A549 (cell line): ENCODE data around the gene ALDH1B1. TPM values are rescaled to one million over a fixed set of nuclear protein-coding genes. Genes with fewer than 3 reads are reported as not detected.

Experiments used
- ATAC-seq, 2 experiments: fragments of 200-7000 bp in 1 of 2; fragments of >200 bp in 1 of 2; cut with Nextera tagmentation in 1 of 2; cut with Tn5 transposase in 1 of 2; 3 replicates each; pipeline versions ENCODE4 v1.8.0 to v1.9.1; 2018 to 2020; ENCODE audit warnings: mild to moderate bottlenecking in 1 of 2, moderate library complexity in 1 of 2
- CTCF ChIA-PET: fragments of 300-600 bp; sonication (Branson Sonifier 250); formaldehyde crosslinking; extraction: SDS; loops from one replicate; lab custom pipeline; 2021; ENCODE audit warnings: antibody characterized with exemption, inconsistent platforms; lab: Yijun Ruan, JAX
- POLR2A ChIA-PET: fragments of 350-600 bp; formaldehyde crosslinking; extraction: SDS; loops from one replicate; lab custom pipeline; 2021; ENCODE audit warnings: antibody characterized with exemption, inconsistent platforms; lab: Yijun Ruan, JAX
- DNase-seq, 2 experiments: peaks; one replicate each; pipeline versions ENCODE4 v3.0.0 to v3.0.0-alpha.2; 2011 to 2016; ENCODE audit warnings: low read depth in 1 of 2, low spot score in 1 of 2
- FAIRE-seq: peaks from 2 replicates; lab custom pipeline; 2011; peaks lifted over from hg19 to GRCh38; lab: Jason Lieb, UNC
- H3K27ac ChIP-seq, 2 experiments: fragments of >200 bp; sonication (Bioruptor Twin); formaldehyde crosslinking; 3 replicates each; pipeline ENCODE4 v1.5.1; 2016 to 2017
- H3K4me1 ChIP-seq: fragments of >200 bp; sonication (Bioruptor Twin); formaldehyde crosslinking; 3 replicates; pipeline ENCODE4 v1.6.1; 2016
- H3K4me2 ChIP-seq: fragments of >200 bp; sonication (Bioruptor Twin); formaldehyde crosslinking; 3 replicates; pipeline ENCODE4 v1.6.1; 2016
- H3K4me3 ChIP-seq: fragments of >200 bp; sonication (Bioruptor Twin); formaldehyde crosslinking; 3 replicates; pipeline ENCODE4 v1.5.1; 2016
- H3K9me3 ChIP-seq: fragments of >200 bp; sonication (Bioruptor Twin); formaldehyde crosslinking; 3 replicates; pipeline ENCODE4 v1.6.1; 2016
- ATOH8 ChIP-seq: fragments of 250-450 bp; sonication (Bioruptor Pico); IDR thresholded peaks from 2 replicates; pipeline ENCODE4 v1.5.0; 2020; ENCODE audit warnings: low read depth, mild to moderate bottlenecking, moderate library complexity
- CEBPB ChIP-seq, 2 experiments: fragments of >200 bp in 1 of 2; sonication (Bioruptor Twin) in 1 of 2; formaldehyde crosslinking in 1 of 2; IDR thresholded peaks; 2 replicates each; pipeline ENCODE4 v1.6.1; 2012 to 2016
- CHD4 ChIP-seq: fragments of 200-600 bp; sonication (generic); IDR thresholded peaks from 2 replicates; pipeline ENCODE4 v1.6.1; 2016; ENCODE audit warnings: antibody characterized with exemption, mild to moderate bottlenecking, borderline replicate concordance
- EHF ChIP-seq: fragments of 250-450 bp; sonication (Bioruptor Pico); IDR thresholded peaks from 2 replicates; pipeline ENCODE4 v1.5.0; 2020; ENCODE audit warnings: mild to moderate bottlenecking
- EHMT2 ChIP-seq: fragments of 200-600 bp; sonication (generic); IDR thresholded peaks from 2 replicates; pipeline ENCODE4 v1.6.1; 2016; ENCODE audit warnings: antibody characterized with exemption, low read depth, mild to moderate bottlenecking, moderate library complexity
- FOSB ChIP-seq: fragments of 250-450 bp; sonication (Bioruptor Pico); IDR thresholded peaks from 2 replicates; pipeline ENCODE4 v1.5.0; 2020; ENCODE audit warnings: mild to moderate bottlenecking, moderate library complexity
- FOXS1 ChIP-seq: fragments of 250-450 bp; sonication (Bioruptor Pico); IDR thresholded peaks from 2 replicates; pipeline ENCODE4 v1.5.0; 2020; ENCODE audit warnings: mild to moderate bottlenecking, moderate library complexity
- HES2 ChIP-seq: fragments of >200 bp; sonication (Bioruptor Twin); formaldehyde crosslinking; IDR thresholded peaks from 2 replicates; pipeline ENCODE4 v1.6.1; 2016
- HOXB5 ChIP-seq: fragments of 250-450 bp; sonication (Bioruptor Pico); IDR thresholded peaks from 2 replicates; pipeline ENCODE4 v1.5.0; 2020; ENCODE audit warnings: mild to moderate bottlenecking, moderate library complexity
- JUN ChIP-seq, 2 experiments: fragments of >200 bp; sonication (Bioruptor Twin); formaldehyde crosslinking; IDR thresholded peaks; 2 replicates in 1 of 2; 3 replicates in 1 of 2; pipeline ENCODE4 v1.6.1; 2016 to 2017
- KDM1A ChIP-seq: fragments of 200-600 bp; sonication (generic); IDR thresholded peaks from 2 replicates; pipeline ENCODE4 v1.6.1; 2016; ENCODE audit warnings: low read depth, mild to moderate bottlenecking
- KDM5A ChIP-seq: fragments of 200-600 bp; sonication (generic); IDR thresholded peaks from 2 replicates; pipeline ENCODE4 v1.6.1; 2016; ENCODE audit warnings: antibody characterized with exemption, mild to moderate bottlenecking
- MAFK ChIP-seq: fragments of 450-650 bp; IDR thresholded peaks from 2 replicates; pipeline ENCODE4 v1.6.1; 2014; ENCODE audit not compliant: partially characterized antibody
- MAX ChIP-seq: IDR thresholded peaks from 2 replicates; pipeline ENCODE4 v1.6.1; 2012
- NR3C1 ChIP-seq: fragments of >200 bp; sonication (Bioruptor Twin); formaldehyde crosslinking; IDR thresholded peaks from 3 replicates; pipeline ENCODE4 v1.6.1; 2017
- POLR2AphosphoS2 ChIP-seq: conservative IDR thresholded peaks from 2 replicates; pipeline ENCODE4 v1.6.1; 2012; ENCODE audit warnings: low read length, improper control_type of control experiment, inconsistent platforms
- RAD21 ChIP-seq, 2 experiments: fragments of >200 bp in 1 of 2; sonication (Bioruptor Twin) in 1 of 2; formaldehyde crosslinking in 1 of 2; IDR thresholded peaks in 1 of 2; conservative IDR thresholded peaks in 1 of 2; 2 replicates in 1 of 2; 3 replicates in 1 of 2; pipeline ENCODE4 v1.6.1; 2012 to 2018; ENCODE audit warnings: inconsistent platforms in 1 of 2
- RARB ChIP-seq: fragments of 250-450 bp; sonication (Bioruptor Pico); IDR thresholded peaks from 2 replicates; pipeline ENCODE4 v1.8.0; 2021; ENCODE audit warnings: mild to moderate bottlenecking, moderate library complexity
- REST ChIP-seq: fragments of 200-600 bp; sonication (generic); IDR thresholded peaks from 2 replicates; pipeline ENCODE4 v1.6.1; 2016; ENCODE audit warnings: antibody characterized with exemption, mild to moderate bottlenecking, moderate library complexity
- RNF2 ChIP-seq: fragments of 200-600 bp; sonication (generic); IDR thresholded peaks from 2 replicates; pipeline ENCODE4 v1.6.1; 2016; ENCODE audit warnings: low read depth, mild to moderate bottlenecking, antibody characterized with exemption, moderate library complexity, borderline replicate concordance
- SMC3 ChIP-seq: fragments of >200 bp; sonication (Bioruptor Twin); formaldehyde crosslinking; IDR thresholded peaks from 3 replicates; pipeline ENCODE4 v1.6.1; 2018; ENCODE audit warnings: inconsistent platforms
- ZC3H11A ChIP-seq: fragments of 450-650 bp; IDR thresholded peaks from 2 replicates; pipeline ENCODE4 v1.6.1; 2014; ENCODE audit warnings: antibody characterized with exemption, mild to moderate bottlenecking
- ZFP36 ChIP-seq: fragments of 450-650 bp; IDR thresholded peaks from 2 replicates; pipeline ENCODE4 v1.6.1; 2014; ENCODE audit warnings: borderline replicate concordance; ENCODE audit not compliant: partially characterized antibody
- ZNF302 ChIP-seq: fragments of 250-450 bp; sonication (Bioruptor Pico); IDR thresholded peaks from 2 replicates; pipeline ENCODE4 v1.9.0; 2021; ENCODE audit warnings: inconsistent platforms, mild to moderate bottlenecking, moderate library complexity
- ZSCAN20 ChIP-seq: fragments of 250-450 bp; sonication (Bioruptor Pico); IDR thresholded peaks from 2 replicates; pipeline ENCODE4 v1.8.0; 2022; ENCODE audit warnings: mild to moderate bottlenecking, moderate library complexity
- WGBS: methylation state at CpG from one replicate; pipeline ENCODE4 v1.1.6; 2017; ENCODE audit errors: missing lambda C conversion rate; 5-methylcytosine and 5-hydroxymethylcytosine counted together
- polyA plus RNA-seq, 4 experiments: library from polyadenylated mRNA; depleted of rRNA in 3 of 4; stranded (reverse); fragments of >200 nt; fragmentation: RNase III in 1 of 4; extraction: RNeasy Plus Mini Kit Qiagen cat#74134 plus additional on column Dnase treatment in 1 of 4; gene quantifications; 2 replicates in 3 of 4; 3 replicates in 1 of 4; pipeline ENCODE4 v1.2.3, GENCODE V29; 2011 to 2017

ALDH1B1 gene
- polyA plus RNA-seq, 2 of the 4 experiments (the other 2 are of a cell fraction), result 40.2 to 71.8 TPM

- no peak for FAIRE-seq
- POLR2A ChIA-PET, result no interaction called here
- TF ChIP-seq MAX (no peak), REST (no peak), JUN (IDR thresholded peaks at IDR 0.05) (no peak), RAD21 (conservative IDR thresholded peaks at IDR 0.05 in 1 of 2, IDR thresholded peaks at IDR 0.05 in 1 of 2) (no peak), ZNF302 (CRISPR knock-in tag) (no peak), POLR2AphosphoS2 (no peak), SMC3 (no peak), FOXS1 (CRISPR knock-in tag) (no peak), ATOH8 (no peak), HOXB5 (CRISPR knock-in tag) (no peak), HES2 (no peak), ZSCAN20 (CRISPR knock-in tag) (no peak), RARB (CRISPR knock-in tag) (no peak), KDM5A (no peak), KDM1A (no peak)
Observed at GRCh38 chr9:38350529-38350928, 42.0 kb upstream of the ALDH1B1 start.

GRCh38 chr9:38352530-38353328, 39.8 kb upstream of the ALDH1B1 start:
- Histone ChIP-seq H3K4me3 (no peak overlapping the region), H3K27ac (no peak overlapping the region), H3K4me2 (no peak overlapping the region), H3K4me1 (no peaks in the 10 kb centered on the region), H3K9me3 (no peaks in the 10 kb centered on the region)
- FAIRE-seq, result no peak
- POLR2A ChIA-PET, result no interaction called here
- CTCF ChIA-PET, result interaction anchor here (0.9 to 2.9 kb wide), 4 partner anchors 10 to 439 kb away, joined by 3 to 12 read pairs (median 6); no protein-coding TSS in a partner anchor
- 87% methylated on average over 12 of the region's 12 CpGs for WGBS
- DNase-seq, result no peak
- no peak for TF ChIP-seq KDM1A
- no peak for TF ChIP-seq EHF (CRISPR knock-in tag)
- TF ChIP-seq CHD4, result no peak
- no peak for TF ChIP-seq ZC3H11A
- no peak for TF ChIP-seq HOXB5 (CRISPR knock-in tag)
- TF ChIP-seq EHMT2, result no peak
- no peak for TF ChIP-seq CEBPB (IDR thresholded peaks at IDR 0.05)
- TF ChIP-seq MAFK, result no peak
- TF ChIP-seq FOXS1 (CRISPR knock-in tag), result no peak
- no peak for TF ChIP-seq ZSCAN20 (CRISPR knock-in tag)
- no peak for TF ChIP-seq RNF2
- no peak for TF ChIP-seq FOSB (CRISPR knock-in tag)
- no peak for TF ChIP-seq NR3C1
- TF ChIP-seq ZFP36, result no peak
- no peak for ATAC-seq

More at GRCh38 chr9:38350529-38350928, 42.0 kb upstream of the ALDH1B1 start:
- ATAC-seq (no peak), DNase-seq (no peak)
- WGBS, result 57% methylated on average over 2 of the region's 2 CpGs
- Histone ChIP-seq H3K27ac (no peak overlapping the region), H3K4me2 (no peak overlapping the region), H3K4me1 (no peaks in the 10 kb centered on the region), H3K9me3 (no peaks in the 10 kb centered on the region), H3K4me3 (no peak overlapping the region)
- CTCF ChIA-PET, result interaction anchor here (0.9 kb wide), 1 partner anchor 437 kb away, joined by 3 read pairs; no protein-coding TSS in a partner anchor
